ENCODE data around the gene TOR1AIP1.
A peak's percentile ranks its signal among the peaks of the same experiment; 100 is the strongest.

Gene TOR1AIP1

DNA sequence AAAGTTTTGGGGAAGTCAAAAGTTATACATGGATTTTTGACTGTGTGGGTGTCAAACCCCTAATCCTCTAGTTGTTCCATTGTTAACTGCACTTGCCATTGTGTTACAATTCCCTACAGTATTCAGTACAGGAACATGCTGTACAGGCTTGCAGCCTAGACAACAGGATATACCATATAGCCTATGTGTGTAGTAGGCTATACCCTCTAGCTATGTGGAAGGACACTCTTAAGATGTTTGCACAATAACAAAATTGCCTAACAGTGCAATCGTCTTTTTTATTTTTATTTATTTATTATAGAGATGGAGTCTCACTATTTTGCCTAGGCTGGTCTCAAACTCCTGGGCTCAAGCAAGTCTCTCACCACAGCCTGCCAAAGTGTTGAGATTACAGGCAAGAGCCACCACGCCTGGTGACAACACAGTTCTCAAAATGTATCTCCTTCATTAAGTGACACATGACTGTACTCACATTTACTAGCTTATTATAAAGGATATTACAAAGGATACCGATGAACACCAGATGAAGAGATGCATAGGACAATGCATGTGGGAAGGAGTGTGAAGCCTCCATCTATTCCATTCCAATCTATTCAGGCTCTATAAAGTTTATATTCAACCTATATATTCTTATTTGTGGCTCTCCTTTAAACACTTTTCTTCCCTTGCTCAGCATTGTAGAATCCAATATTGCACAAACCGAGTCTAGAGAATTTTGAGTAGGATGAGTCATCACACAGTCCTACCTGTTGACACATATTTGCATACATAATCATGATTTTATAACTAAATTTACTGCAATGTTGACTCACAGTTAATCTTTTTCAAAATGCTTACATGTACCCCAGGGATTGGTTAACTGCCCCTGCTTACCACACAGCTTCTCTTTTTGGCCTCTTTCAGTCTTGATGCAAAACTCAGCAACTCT is 44.1 kb downstream of the TOR1AIP1 start (continued):
- no peak for TF ChIP-seq ZNF202 (tag by site-specific recombination; IDR thresholded peaks at IDR 0.05; ENCODE audit: borderline replicate concordance)
- TF ChIP-seq ZNF624 (tag by site-specific recombination; IDR thresholded peaks at IDR 0.05): no peak
- TF ChIP-seq ZNF513 (tag by site-specific recombination; IDR thresholded peaks at IDR 0.05): no peak
- no peak for TF ChIP-seq ZNF19 (tag by site-specific recombination; IDR thresholded peaks at IDR 0.05; ENCODE audit: low read depth)
- TF ChIP-seq ZNF791 (tag by site-specific recombination; IDR thresholded peaks at IDR 0.05): no peak
- peak; percentile 21; the same call in 1 of the 2 replicates for TF ChIP-seq ZNF24 (tag by site-specific recombination; IDR thresholded peaks at IDR 0.05)
- TF ChIP-seq MYNN (tag by site-specific recombination; IDR thresholded peaks at IDR 0.05; ENCODE audit: borderline replicate concordance): no peak
- no peak for TF ChIP-seq ZNF221 (tag by site-specific recombination; IDR thresholded peaks at IDR 0.05; ENCODE audit: borderline replicate concordance)
- no peak for TF ChIP-seq ZNF214 (tag by site-specific recombination; IDR thresholded peaks at IDR 0.05; ENCODE audit: borderline replicate concordance)
- no peak for TF ChIP-seq ZNF354C (tag by site-specific recombination; IDR thresholded peaks at IDR 0.05; ENCODE audit: borderline replicate concordance, low read depth)
- TF ChIP-seq BCL11A (tag by site-specific recombination; IDR thresholded peaks at IDR 0.05; ENCODE audit: low read depth): 0 out of 2 replicates have a peak, but pooled peaks have one; percentile 9
- peak; percentile 83 for TF ChIP-seq OSR2 (tag by site-specific recombination; IDR thresholded peaks at IDR 0.05)
- peak; percentile 83 for TF ChIP-seq HIC1 (tag by site-specific recombination; IDR thresholded peaks at IDR 0.05)
- no peak for TF ChIP-seq ZNF560 (tag by site-specific recombination; IDR thresholded peaks at IDR 0.05; ENCODE audit: borderline replicate concordance)
- peak; percentile 81 for TF ChIP-seq SCRT1 (tag by site-specific recombination; IDR thresholded peaks at IDR 0.05; ENCODE audit: borderline replicate concordance)
- TF ChIP-seq, protein P1, sequence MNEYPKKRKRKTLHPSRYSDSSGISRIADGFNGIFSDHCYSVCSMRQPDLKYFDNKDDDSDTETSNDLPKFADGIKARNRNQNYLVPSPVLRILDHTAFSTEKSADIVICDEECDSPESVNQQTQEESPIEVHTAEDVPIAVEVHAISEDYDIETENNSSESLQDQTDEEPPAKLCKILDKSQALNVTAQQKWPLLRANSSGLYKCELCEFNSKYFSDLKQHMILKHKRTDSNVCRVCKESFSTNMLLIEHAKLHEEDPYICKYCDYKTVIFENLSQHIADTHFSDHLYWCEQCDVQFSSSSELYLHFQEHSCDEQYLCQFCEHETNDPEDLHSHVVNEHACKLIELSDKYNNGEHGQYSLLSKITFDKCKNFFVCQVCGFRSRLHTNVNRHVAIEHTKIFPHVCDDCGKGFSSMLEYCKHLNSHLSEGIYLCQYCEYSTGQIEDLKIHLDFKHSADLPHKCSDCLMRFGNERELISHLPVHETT (tag by site-specific recombination; IDR thresholded peaks at IDR 0.05): peak; percentile 69; the same call in 1 of the 2 replicates
- TF ChIP-seq ZNF629 (tag by site-specific recombination; IDR thresholded peaks at IDR 0.05): peak; percentile 61
- peak; percentile 65; the same call in 1 of the 2 replicates for TF ChIP-seq ZEB2 (tag by site-specific recombination; IDR thresholded peaks at IDR 0.05)
- TF ChIP-seq ZNF26 (tag by site-specific recombination; IDR thresholded peaks at IDR 0.05): peak; percentile 96
- TF ChIP-seq, protein P2, sequence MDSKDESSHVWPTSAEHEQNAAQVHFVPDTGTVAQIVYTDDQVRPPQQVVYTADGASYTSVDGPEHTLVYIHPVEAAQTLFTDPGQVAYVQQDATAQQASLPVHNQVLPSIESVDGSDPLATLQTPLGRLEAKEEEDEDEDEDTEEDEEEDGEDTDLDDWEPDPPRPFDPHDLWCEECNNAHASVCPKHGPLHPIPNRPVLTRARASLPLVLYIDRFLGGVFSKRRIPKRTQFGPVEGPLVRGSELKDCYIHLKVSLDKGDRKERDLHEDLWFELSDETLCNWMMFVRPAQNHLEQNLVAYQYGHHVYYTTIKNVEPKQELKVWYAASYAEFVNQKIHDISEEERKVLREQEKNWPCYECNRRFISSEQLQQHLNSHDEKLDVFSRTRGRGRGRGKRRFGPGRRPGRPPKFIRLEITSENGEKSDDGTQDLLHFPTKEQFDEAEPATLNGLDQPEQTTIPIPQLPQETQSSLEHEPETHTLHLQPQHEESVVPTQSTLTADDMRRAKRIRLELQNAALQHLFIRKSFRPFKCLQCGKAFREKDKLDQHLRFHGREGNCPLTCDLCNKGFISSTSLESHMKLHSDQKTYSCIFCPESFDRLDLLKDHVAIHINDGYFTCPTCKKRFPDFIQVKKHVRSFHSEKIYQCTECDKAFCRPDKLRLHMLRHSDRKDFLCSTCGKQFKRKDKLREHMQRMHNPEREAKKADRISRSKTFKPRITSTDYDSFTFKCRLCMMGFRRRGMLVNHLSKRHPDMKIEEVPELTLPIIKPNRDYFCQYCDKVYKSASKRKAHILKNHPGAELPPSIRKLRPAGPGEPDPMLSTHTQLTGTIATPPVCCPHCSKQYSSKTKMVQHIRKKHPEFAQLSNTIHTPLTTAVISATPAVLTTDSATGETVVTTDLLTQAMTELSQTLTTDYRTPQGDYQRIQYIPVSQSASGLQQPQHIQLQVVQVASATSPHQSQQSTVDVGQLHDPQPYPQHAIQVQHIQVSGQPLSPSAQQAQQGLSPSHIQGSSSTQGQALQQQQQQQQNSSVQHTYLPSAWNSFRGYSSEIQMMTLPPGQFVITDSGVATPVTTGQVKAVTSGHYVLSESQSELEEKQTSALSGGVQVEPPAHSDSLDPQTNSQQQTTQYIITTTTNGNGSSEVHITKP (tag by site-specific recombination; IDR thresholded peaks at IDR 0.05): no peak
- TF ChIP-seq IKZF3 (tag by site-specific recombination; IDR thresholded peaks at IDR 0.05): peak; percentile 35; the same call in 1 of the 2 replicates
- no peak for TF ChIP-seq ZNF132 (tag by site-specific recombination; IDR thresholded peaks at IDR 0.05; ENCODE audit: borderline replicate concordance)
- peak; percentile 45; the same call in 1 of the 2 replicates for TF ChIP-seq ZNF366 (tag by site-specific recombination; conservative IDR thresholded peaks at IDR 0.05)

Measured in HEK293 (cell line).